Thoracic aorta (tissue), 2 donors: ENCODE results near the gene NRXN3. TPM values are rescaled to one million over a fixed set of nuclear protein-coding genes. Genes with fewer than 3 reads are reported as not detected.

Experiments
- ATAC-seq: fragments of 150-250 bp; one replicate; pipeline ENCODE4 v1.8.0; 2017; ENCODE audit warnings: low read depth; ENCODE audit not compliant: insufficient number of reproducible peaks, low FRiP score
- DNase-seq: peaks from one replicate; pipeline ENCODE4 v3.0.0-alpha.2; 2020; ENCODE audit warnings: low spot score
- H3K27ac ChIP-seq, 2 donors: fragments of 200-600 bp; sonication (generic); 1 replicate in 1 of 2; 2 replicates in 1 of 2; pipeline ENCODE4 v1.5.1; 2016; ENCODE audit warnings: mild to moderate bottlenecking in 2 of 2, moderate library complexity in 2 of 2
- H3K27me3 ChIP-seq: fragments of 200-600 bp; sonication (generic); replicated peaks from 2 replicates; pipeline ENCODE4 v1.6.0; 2016; ENCODE audit warnings: mild to moderate bottlenecking; ENCODE audit not compliant: insufficient read depth
- H3K36me3 ChIP-seq: fragments of 200-600 bp; sonication (generic); one replicate; pipeline ENCODE4 v1.5.1; 2016
- H3K4me1 ChIP-seq, 2 donors: fragments of 200-600 bp; sonication (generic); 1 replicate in 1 of 2; 2 replicates in 1 of 2; pipeline versions ENCODE4 v1.5.1 to v1.6.0; 2016; ENCODE audit warnings: low read depth in 2 of 2, mild to moderate bottlenecking in 1 of 2; ENCODE audit not compliant: control insufficient read depth in 1 of 2
- H3K4me3 ChIP-seq: fragments of 200-600 bp; sonication (generic); 2 replicates; pipeline ENCODE4 v1.5.1; 2016; ENCODE audit warnings: mild to moderate bottlenecking
- H3K9me3 ChIP-seq: fragments of 200-600 bp; sonication (generic); 2 replicates; pipeline ENCODE4 v1.5.1; 2016
- total RNA-seq, 2 donors: library from RNA; depleted of rRNA; stranded (reverse); fragments of >200 nt; gene quantifications; one replicate each; pipeline versions ENCODE4 v1.1.0 to v1.2.3, GENCODE V29; 2016
- TF ChIP-seq, protein P1 (sequence below): fragments of 200-600 bp; sonication (generic); IDR thresholded peaks from one replicate; pipeline ENCODE4 v1.5.1; 2019; ENCODE audit warnings: antibody characterized with exemption

NRXN3 gene
- total RNA-seq, 2 donors from 2014 or later: 5.6 to 33.3 TPM

DNA sequence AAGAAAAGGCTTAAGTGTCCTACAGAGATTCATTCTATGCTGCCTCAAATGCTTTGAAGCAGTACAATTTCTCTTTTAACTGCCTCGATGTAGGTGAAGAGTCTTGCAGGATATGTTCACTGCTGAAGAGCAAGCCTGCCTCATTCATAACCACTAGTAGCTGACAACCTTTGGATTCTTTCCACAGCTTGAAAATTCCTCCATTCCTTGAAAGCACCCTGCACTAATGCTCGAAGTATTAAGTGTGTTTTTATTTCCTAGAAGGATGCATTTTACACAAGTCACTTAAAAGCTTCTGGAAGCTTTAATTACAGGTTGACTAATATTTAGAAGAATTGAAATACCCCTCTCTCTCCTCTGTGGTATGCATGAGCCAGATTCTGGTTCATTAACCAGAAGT, 1611.7 kb downstream of the NRXN3 start:
- Histone ChIP-seq H3K27me3 (no peaks in the 10 kb centered on the region), H3K4me3 (no peak overlapping the region), H3K36me3 (no peaks in the 10 kb centered on the region), H3K9me3 (no peaks in the 10 kb centered on the region), H3K27ac (no peak overlapping the region), H3K4me1 (no peaks in the 10 kb centered on the region)
- DNase-seq: no peak
- TF ChIP-seq, protein P1, sequence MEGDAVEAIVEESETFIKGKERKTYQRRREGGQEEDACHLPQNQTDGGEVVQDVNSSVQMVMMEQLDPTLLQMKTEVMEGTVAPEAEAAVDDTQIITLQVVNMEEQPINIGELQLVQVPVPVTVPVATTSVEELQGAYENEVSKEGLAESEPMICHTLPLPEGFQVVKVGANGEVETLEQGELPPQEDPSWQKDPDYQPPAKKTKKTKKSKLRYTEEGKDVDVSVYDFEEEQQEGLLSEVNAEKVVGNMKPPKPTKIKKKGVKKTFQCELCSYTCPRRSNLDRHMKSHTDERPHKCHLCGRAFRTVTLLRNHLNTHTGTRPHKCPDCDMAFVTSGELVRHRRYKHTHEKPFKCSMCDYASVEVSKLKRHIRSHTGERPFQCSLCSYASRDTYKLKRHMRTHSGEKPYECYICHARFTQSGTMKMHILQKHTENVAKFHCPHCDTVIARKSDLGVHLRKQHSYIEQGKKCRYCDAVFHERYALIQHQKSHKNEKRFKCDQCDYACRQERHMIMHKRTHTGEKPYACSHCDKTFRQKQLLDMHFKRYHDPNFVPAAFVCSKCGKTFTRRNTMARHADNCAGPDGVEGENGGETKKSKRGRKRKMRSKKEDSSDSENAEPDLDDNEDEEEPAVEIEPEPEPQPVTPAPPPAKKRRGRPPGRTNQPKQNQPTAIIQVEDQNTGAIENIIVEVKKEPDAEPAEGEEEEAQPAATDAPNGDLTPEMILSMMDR: no peak
- ATAC-seq: no peak

DNA sequence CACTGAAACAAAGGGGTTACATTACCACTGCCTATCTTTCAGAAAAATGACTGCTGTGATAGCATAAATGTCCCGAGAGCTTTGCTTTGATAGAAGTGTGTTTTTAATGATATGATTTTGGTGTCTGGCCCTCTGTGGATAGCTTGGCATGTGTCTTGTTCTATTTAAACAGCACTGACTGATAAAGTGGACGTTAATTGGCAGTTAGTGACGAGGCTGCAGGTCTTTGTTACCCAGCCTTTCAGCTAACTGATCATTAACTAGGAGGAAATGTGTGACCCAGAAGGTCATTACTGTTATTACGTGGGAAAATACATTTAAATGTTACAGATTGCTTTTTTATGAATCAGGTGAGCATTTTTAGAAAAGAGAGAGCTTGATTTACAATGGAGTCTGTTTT, 1612.9 kb downstream of the NRXN3 start:
- Histone ChIP-seq H3K4me3 (no peak overlapping the region), H3K27ac (no peak overlapping the region), H3K36me3 (no peaks in the 10 kb centered on the region), H3K9me3 (no peaks in the 10 kb centered on the region), H3K4me1 (no peaks in the 10 kb centered on the region), H3K27me3 (no peaks in the 10 kb centered on the region)
- ATAC-seq: no peak
- no peak for DNase-seq
- TF ChIP-seq, protein P1: no peak

DNA sequence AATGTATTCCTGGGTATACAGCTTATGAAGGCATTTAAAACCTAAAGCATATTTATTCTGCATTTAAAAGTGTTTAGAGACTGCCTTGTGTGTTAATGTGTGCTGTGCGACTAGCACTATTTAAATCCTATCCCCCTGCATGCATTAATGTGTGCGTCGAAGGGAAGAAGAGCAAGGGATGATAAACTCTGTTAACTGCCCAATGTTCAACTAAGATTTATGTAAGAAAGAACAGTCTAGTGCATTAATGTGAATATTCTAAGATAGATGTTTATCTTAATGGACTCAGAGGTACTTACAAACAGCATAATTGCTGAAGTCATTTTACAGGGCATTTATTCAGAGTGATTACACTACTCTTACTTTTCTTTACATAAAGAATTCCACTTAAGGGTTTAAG, 1616.3 kb downstream of the NRXN3 start:
- Histone ChIP-seq H3K36me3 (no peaks in the 10 kb centered on the region), H3K4me1 (no peaks in the 10 kb centered on the region), H3K4me3 (no peak overlapping the region), H3K27ac (no peak overlapping the region), H3K9me3 (no peaks in the 10 kb centered on the region), H3K27me3 (no peaks in the 10 kb centered on the region)
- DNase-seq (no peak), ATAC-seq (no peak)
- TF ChIP-seq, protein P1: no peak

DNA sequence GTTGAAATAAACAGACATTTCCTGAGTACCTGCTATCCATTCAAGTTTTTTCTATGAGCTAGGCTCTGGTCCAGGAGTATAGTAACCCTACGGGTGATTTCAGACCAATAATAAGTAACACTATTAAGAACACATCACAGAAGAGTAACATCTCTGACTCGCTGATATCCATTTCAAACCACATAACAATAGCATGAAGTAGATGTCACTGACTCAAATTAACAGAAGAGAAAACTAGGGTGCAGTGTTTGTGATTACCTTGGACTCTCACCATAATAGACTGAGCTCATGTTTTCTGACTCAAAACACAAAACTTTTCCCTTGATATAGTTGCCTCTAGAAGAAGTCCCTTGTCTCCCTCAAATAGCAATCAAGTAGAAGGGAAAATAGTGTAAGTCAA, 1618.2 kb downstream of the NRXN3 start:
- Histone ChIP-seq H3K27me3 (no peaks in the 10 kb centered on the region), H3K4me1 (no peaks in the 10 kb centered on the region), H3K36me3 (no peaks in the 10 kb centered on the region), H3K4me3 (no peak overlapping the region), H3K9me3 (no peaks in the 10 kb centered on the region), H3K27ac (no peak overlapping the region)
- TF ChIP-seq, protein P1: no peak
- ATAC-seq: no peak
- no peak for DNase-seq

DNA sequence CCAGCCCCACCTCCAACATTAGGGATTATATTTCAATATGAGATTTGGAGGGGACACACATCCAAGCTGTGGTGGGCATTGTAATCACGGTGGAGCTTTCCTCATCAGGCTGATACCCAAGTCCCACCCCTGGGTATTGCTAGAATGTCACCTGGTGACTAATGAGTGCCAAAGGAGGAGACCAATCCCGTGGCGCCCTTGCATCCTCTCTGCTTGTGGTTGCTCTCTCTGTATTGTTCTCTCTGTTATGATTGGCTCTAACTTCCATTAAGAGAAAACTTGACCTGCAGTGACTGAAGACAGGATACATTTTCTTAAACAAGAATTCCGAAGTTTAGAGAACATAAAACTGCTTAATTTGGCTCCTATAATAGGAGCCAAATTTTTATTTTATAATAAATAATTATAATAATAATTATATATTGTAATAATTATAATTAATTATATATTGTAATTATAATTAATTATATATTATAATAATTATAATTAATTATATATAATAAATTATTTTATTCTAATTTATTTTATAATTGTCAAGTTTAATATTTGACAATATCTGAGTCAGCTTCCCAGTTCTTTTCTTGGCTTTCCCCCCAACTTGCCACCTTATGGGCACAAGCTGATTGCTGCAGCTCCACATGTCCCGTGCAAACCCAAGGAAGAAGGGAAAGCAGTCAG, 1621.0 kb downstream of the NRXN3 start:
- Histone ChIP-seq H3K4me3 (no peak overlapping the region), H3K27me3 (no peaks in the 10 kb centered on the region), H3K27ac (no peak overlapping the region), H3K4me1 (no peaks in the 10 kb centered on the region), H3K36me3 (no peaks in the 10 kb centered on the region), H3K9me3 (no peaks in the 10 kb centered on the region)
- ATAC-seq (no peak), DNase-seq (no peak)
- TF ChIP-seq, protein P1: no peak
